IMR-90 (cell line): Measurements from ENCODE around the gene STARD10. TPM values are rescaled to one million over a fixed set of nuclear protein-coding genes. Genes with fewer than 3 reads are reported as not detected.

Source experiments
- ATAC-seq: fragments of 200-7000 bp; cut with Tn5 transposase; 2 replicates; pipeline ENCODE4 v1.9.1; 2020; ENCODE audit warnings: low read depth, mild to moderate bottlenecking, moderate library complexity
- Bru-seq: library from RNA; stranded (reverse); fragments of 400-500 nt; gene quantifications from one replicate; lab custom pipeline; 2021; lab: Mats Ljungman, UMichigan
- BruChase-seq, 2 experiments: library from RNA; stranded (reverse); fragments of 400-500 nt; gene quantifications; one replicate each; lab custom pipeline; 2021; lab: Mats Ljungman, UMichigan
- BruUV-seq: library from RNA; stranded (reverse); fragments of 400-500 nt; replicated peaks from 2 replicates; lab custom pipeline; 2021; lab: Mats Ljungman, UMichigan
- CTCF ChIA-PET: fragments of 300-600 bp; formaldehyde crosslinking; extraction: SDS; loops from one replicate; lab custom pipeline; 2021; ENCODE audit warnings: antibody characterized with exemption; lab: Yijun Ruan, JAX
- POLR2A ChIA-PET: fragments of 300-600 bp; sonication (Branson Sonifier 250); formaldehyde crosslinking; loops from one replicate; lab custom pipeline; 2022; ENCODE audit warnings: antibody characterized with exemption; ENCODE audit not compliant: unreplicated experiment; lab: Charles Lee
- DNase-seq: peaks from one replicate; pipeline ENCODE4 v3.0.0; 2013
- H2AFZ ChIP-seq: replicated peaks from 2 replicates; pipeline ENCODE3; 2013; ENCODE audit warnings: low read length, mild to moderate bottlenecking; ENCODE audit not compliant: poor library complexity
- H2AK5ac ChIP-seq: 2 replicates; pipeline ENCODE4 v1.6.1; 2013; ENCODE audit warnings: low read depth, low read length, inconsistent platforms
- H2AK9ac ChIP-seq: replicated peaks from 2 replicates; pipeline ENCODE3; 2013; ENCODE audit warnings: mild to moderate bottlenecking, low read depth, low read length, moderate library complexity; ENCODE audit not compliant: poor library complexity
- H2BK120ac ChIP-seq: 2 replicates; pipeline ENCODE4 v1.6.1; 2013; ENCODE audit warnings: low read depth, low read length, inconsistent platforms
- H2BK15ac ChIP-seq: 3 replicates; pipeline ENCODE4 v1.6.1; 2013; ENCODE audit warnings: low read depth, low read length, inconsistent platforms
- H2BK20ac ChIP-seq: 2 replicates; pipeline ENCODE4 v1.6.1; 2013; ENCODE audit warnings: low read depth, mild to moderate bottlenecking, inconsistent platforms, low read length, moderate library complexity
- H2BK5ac ChIP-seq: 2 replicates; pipeline ENCODE4 v1.6.1; 2013; ENCODE audit warnings: mild to moderate bottlenecking, low read depth, low read length, inconsistent platforms; ENCODE audit not compliant: poor library complexity, severe bottlenecking
- H3K14ac ChIP-seq: replicated peaks from 2 replicates; pipeline ENCODE4 v1.6.1; 2013; ENCODE audit warnings: low read depth, low read length, inconsistent platforms
- H3K18ac ChIP-seq: 2 replicates; pipeline ENCODE4 v1.6.1; 2013; ENCODE audit warnings: low read depth, low read length, control low read depth
- H3K23ac ChIP-seq: 2 replicates; pipeline ENCODE4 v1.6.1; 2013; ENCODE audit warnings: low read depth, low read length, inconsistent platforms
- H3K27ac ChIP-seq: 2 replicates; pipeline ENCODE4 v1.5.1; 2013; ENCODE audit warnings: mild to moderate bottlenecking, control low read depth, low read length; ENCODE audit not compliant: insufficient read depth
- H3K27me3 ChIP-seq: 2 replicates; pipeline ENCODE4 v1.6.1; 2013; ENCODE audit warnings: low read length; ENCODE audit not compliant: control insufficient read depth, insufficient read depth
- H3K36me3 ChIP-seq: 2 replicates; pipeline ENCODE4 v1.6.1; 2013; ENCODE audit warnings: low read length, mixed read lengths; ENCODE audit not compliant: control insufficient read depth, insufficient read depth
- H3K4ac ChIP-seq: 2 replicates; pipeline ENCODE4 v1.6.1; 2013; ENCODE audit warnings: low read depth, low read length, inconsistent platforms
- H3K4me1 ChIP-seq: 2 replicates; pipeline ENCODE4 v1.6.1; 2013; ENCODE audit warnings: low read length, mixed read lengths; ENCODE audit not compliant: control insufficient read depth, insufficient read depth
- H3K4me2 ChIP-seq: 2 replicates; pipeline ENCODE4 v1.6.1; 2013; ENCODE audit warnings: low read depth, mild to moderate bottlenecking, control low read depth, low read length, moderate library complexity
- H3K4me3 ChIP-seq: 2 replicates; pipeline ENCODE4 v1.5.1; 2013; ENCODE audit warnings: low read depth, mild to moderate bottlenecking, control low read depth, low read length, moderate library complexity; ENCODE audit not compliant: insufficient read depth
- H3K56ac ChIP-seq: 2 replicates; pipeline ENCODE4 v1.6.1; 2013; ENCODE audit warnings: low read length, inconsistent platforms; ENCODE audit not compliant: insufficient read depth; ENCODE audit errors: extremely low read depth
- H3K79me1 ChIP-seq, 2 experiments: 2 replicates each; pipeline ENCODE4 v1.6.1; 2013; ENCODE audit warnings: low read length in 2 of 2, inconsistent platforms in 1 of 2, low read depth in 1 of 2
- H3K9ac ChIP-seq: 2 replicates; pipeline ENCODE4 v1.6.1; 2013; ENCODE audit warnings: low read depth, low read length, control low read depth
- H3K9me1 ChIP-seq: 2 replicates; pipeline ENCODE4 v1.6.1; 2013; ENCODE audit warnings: low read length, inconsistent platforms; ENCODE audit not compliant: insufficient read depth
- H3K9me3 ChIP-seq: 2 replicates; pipeline ENCODE4 v1.6.1; 2013; ENCODE audit warnings: low read length; ENCODE audit not compliant: control insufficient read depth, insufficient read depth
- H4K20me1 ChIP-seq: 2 replicates; pipeline ENCODE4 v1.6.1; 2013; ENCODE audit warnings: low read length, inconsistent platforms; ENCODE audit not compliant: insufficient read depth
- H4K5ac ChIP-seq: 2 replicates; pipeline ENCODE4 v1.6.1; 2013; ENCODE audit warnings: mild to moderate bottlenecking, low read depth, low read length, control low read depth
- H4K8ac ChIP-seq, 2 experiments: 2 replicates each; pipeline ENCODE4 v1.6.1; 2013; ENCODE audit warnings: low read depth in 2 of 2, low read length in 2 of 2, control low read depth in 1 of 2, inconsistent platforms in 1 of 2
- H4K91ac ChIP-seq: 2 replicates; pipeline ENCODE4 v1.6.1; 2013; ENCODE audit warnings: low read depth, low read length, inconsistent platforms; ENCODE audit not compliant: insufficient read depth
- BHLHE40 ChIP-seq: fragments of 150-350 bp; IDR thresholded peaks from 2 replicates; pipeline ENCODE4 v1.6.1; 2016; ENCODE audit warnings: mild to moderate bottlenecking, low read depth, low read length
- CTCF ChIP-seq: conservative IDR thresholded peaks from 2 replicates; pipeline ENCODE4 v1.5.1; 2012; ENCODE audit warnings: mild to moderate bottlenecking, low read depth, low read length, improper control_type of control experiment
- FOS ChIP-seq: fragments of 150-350 bp; IDR thresholded peaks from 2 replicates; pipeline ENCODE4 v1.6.1; 2016; ENCODE audit warnings: low read depth, low read length
- NFE2L2 ChIP-seq: fragments of 150-350 bp; IDR thresholded peaks from 2 replicates; pipeline ENCODE4 v1.6.1; 2016; ENCODE audit warnings: low read depth, mild to moderate bottlenecking, low read length
- RAD21 ChIP-seq: IDR thresholded peaks from 2 replicates; pipeline ENCODE4 v1.6.1; 2012; ENCODE audit warnings: low read length, improper control_type of control experiment
- USF2 ChIP-seq: fragments of 150-350 bp; IDR thresholded peaks from 2 replicates; pipeline ENCODE4 v1.6.1; 2017; ENCODE audit warnings: mild to moderate bottlenecking, antibody characterized with exemption, low read length, low read depth
- WGBS, 2 experiments: methylation state at CpG; one replicate each; pipeline versions ENCODE4 v1.1.5 to v1.1.7; 2013; ENCODE audit warnings: missing lambda C conversion rate in 2 of 2; ENCODE audit not compliant: insufficient read length in 1 of 2; ENCODE audit errors: extremely low coverage in 2 of 2; 5-methylcytosine and 5-hydroxymethylcytosine counted together
- dilution Hi-C: fragments of 300-500 bp; cut with HindIII; formaldehyde crosslinking; loops from one replicate; pipeline ENCODE4 v1.14.3; 2018; ENCODE audit warnings: low sequenced_read_pairs; ENCODE audit not compliant: unreplicated experiment
- in situ Hi-C: fragments of 300-500 bp; cut with MboI; formaldehyde crosslinking; loops from 3 replicates; pipeline ENCODE4 v1.14.3; 2019; ENCODE audit warnings: low sequenced_read_pairs, inconsistent platforms, mixed read lengths
- intact Hi-C: fragments of 100-400 bp; cut with micrococcal nuclease; formaldehyde crosslinking; loops from 2 replicates; pipeline ENCODE4 v1.10.0; 2022
- long read RNA-seq: library from polyadenylated mRNA; unstranded; transcript quantifications from one replicate; pipeline ENCODE4 v2.0.0, GENCODE V29; 2021; ENCODE audit not compliant: unreplicated experiment
- polyA plus RNA-seq, 3 experiments: library from polyadenylated mRNA; depleted of rRNA; stranded (reverse); fragments of >200 nt; gene quantifications; 2 replicates each; pipeline ENCODE4 v1.2.3, GENCODE V29; 2012; ENCODE audit warnings: low replicate concordance in 1 of 3
- total RNA-seq: library from RNA; depleted of rRNA; stranded (reverse); fragments of >200 nt; gene quantifications from 2 replicates; pipeline ENCODE4 v1.2.3, GENCODE V29; 2012; rRNA removed
- TF ChIP-seq, protein P1 (sequence below): fragments of 150-350 bp; IDR thresholded peaks from 2 replicates; pipeline ENCODE4 v1.6.1; 2016; ENCODE audit warnings: low read depth, mild to moderate bottlenecking, low read length, moderate library complexity, borderline replicate concordance

STARD10 gene, protein sequence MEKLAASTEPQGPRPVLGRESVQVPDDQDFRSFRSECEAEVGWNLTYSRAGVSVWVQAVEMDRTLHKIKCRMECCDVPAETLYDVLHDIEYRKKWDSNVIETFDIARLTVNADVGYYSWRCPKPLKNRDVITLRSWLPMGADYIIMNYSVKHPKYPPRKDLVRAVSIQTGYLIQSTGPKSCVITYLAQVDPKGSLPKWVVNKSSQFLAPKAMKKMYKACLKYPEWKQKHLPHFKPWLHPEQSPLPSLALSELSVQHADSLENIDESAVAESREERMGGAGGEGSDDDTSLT
- total RNA-seq: 22.2 and 23.8 TPM in 2 replicates
- 32.9 and 37.4 TPM in 2 replicates for polyA plus RNA-seq (2012; rRNA removed)
- polyA plus RNA-seq (2012; cell fraction: cytosol; rRNA removed): 51.8 and 54.8 TPM in 2 replicates
- polyA plus RNA-seq (2012; cell fraction: nucleus; rRNA removed; ENCODE audit: low replicate concordance): 18.7 and 29.9 TPM in 2 replicates
- Bru-seq, nascent RNA: percentile 46 among the genes with signal in this experiment
- percentile 56 among the genes with signal in this experiment for BruChase-seq, experiment 1, labeled RNA remaining after a 6-hour chase
- BruChase-seq, experiment 2, labeled RNA remaining after a 2-hour chase: percentile 58 among the genes with signal in this experiment
- long read RNA-seq, transcript STARD10-210 (7 exons, 1,100 nt): major isoform, 8 of 17 reads
- long read RNA-seq, partial matches to known transcripts: 0 of 17 reads
- long read RNA-seq, other reads (novel, unspliced or antisense): 2 of 17 reads

DNA sequence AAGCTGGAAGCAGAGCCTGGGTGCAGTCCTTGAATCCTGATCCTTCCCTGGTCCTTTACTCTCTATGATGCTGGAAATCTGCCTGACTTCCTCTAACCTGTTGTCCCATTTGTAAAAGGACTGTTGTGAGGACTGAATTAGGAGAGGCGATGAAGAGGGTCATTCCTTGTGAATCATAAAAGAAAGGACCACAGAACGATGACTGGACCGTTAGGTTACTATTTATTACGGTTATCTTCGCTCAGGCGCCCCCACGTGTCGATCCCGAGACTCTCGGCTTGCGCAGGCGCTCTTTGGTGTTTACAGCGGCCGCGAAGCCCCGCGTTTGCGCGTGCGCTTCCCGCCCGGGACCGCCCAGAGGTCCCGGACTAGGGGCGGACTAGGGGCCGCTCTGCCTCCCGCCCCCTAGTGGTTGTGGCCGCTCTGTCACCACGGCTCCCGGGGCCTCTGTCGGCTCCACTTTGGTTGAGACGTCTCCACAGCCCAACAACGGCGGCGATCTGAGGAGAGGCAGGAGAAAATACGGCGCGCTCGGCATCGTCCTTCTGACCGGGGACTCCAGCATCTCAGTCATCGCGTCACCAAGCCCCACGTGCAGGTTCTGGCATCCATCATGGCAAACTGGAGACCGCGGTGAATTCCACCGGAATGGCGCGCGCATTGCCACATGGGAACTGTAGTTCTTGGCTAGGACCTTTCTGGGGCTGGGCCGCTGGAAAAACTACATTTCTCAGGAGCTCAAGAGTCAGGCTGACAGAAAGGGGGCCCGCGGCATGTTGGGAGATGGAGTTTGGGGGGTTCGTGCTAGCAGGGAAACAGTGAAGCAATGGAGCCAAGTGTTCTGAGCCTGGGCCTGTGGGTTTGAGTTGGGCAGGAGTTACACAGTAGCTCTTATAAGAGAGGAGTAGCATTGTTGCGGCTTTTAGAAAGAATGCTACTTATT lies at the start of gene STARD10:
Gene STARD10 (minus strand): TSS at position 623 of the 943 bp plus-strand sequence. CDS start 12,866 bp downstream, outside the sequence.
- peak within 1 kb of the TSS; percentile 97 for H4K91ac ChIP-seq
- H3K9ac ChIP-seq: peak within 1 kb of the TSS; percentile 63
- peaks cover 6% of the 10 kb centered on the region; the same call in 1 of the 2 replicates for H4K20me1 ChIP-seq
- H2BK20ac ChIP-seq: peak within 1 kb of the TSS; percentile 88
- H3K4me2 ChIP-seq: peak within 1 kb of the TSS; percentile 84
- H3K4me3 ChIP-seq: peak within 1 kb of the TSS; percentile 68
- POLR2A ChIA-PET: interaction anchor here (0.6 to 0.7 kb wide), 4 partner anchors 18 to 334 kb away, joined by 3 to 14 read pairs (median 4); no protein-coding TSS in a partner anchor
- peak within 1 kb of the TSS; percentile 72 for H3K18ac ChIP-seq
- peak within 1 kb of the TSS; percentile 86 for H2BK5ac ChIP-seq
- peak within 1 kb of the TSS; percentile 20 to 97 for H4K8ac ChIP-seq
- peak within 1 kb of the TSS; percentile 96 for H3K14ac ChIP-seq
- peak; percentile 97 for ATAC-seq
- H2AFZ ChIP-seq: peak within 1 kb of the TSS; percentile 99
- H3K4ac ChIP-seq: peak within 1 kb of the TSS; percentile 96
- peak within 1 kb of the TSS; percentile 92 for H3K23ac ChIP-seq
- peaks cover 17% of the 10 kb centered on the region for H3K9me1 ChIP-seq
- H3K27me3 ChIP-seq: no peaks in the 10 kb centered on the region
- intact Hi-C loops: loop anchor here (1.0 kb wide), 1 partner anchor 68 kb away; no protein-coding TSS in a partner anchor
- in situ Hi-C loops: loop anchor here (5.0 kb wide), 1 partner anchor 71 kb away; no protein-coding TSS in a partner anchor
- peak; percentile 94 for DNase-seq
- 0% methylated on average over 15 of the region's 55 CpGs; no CpG with 5 or more reads in 1 of the 2 experiments for WGBS, 2 experiments
- peak within 1 kb of the TSS; percentile 61; the same call in 1 of the 2 replicates for H2AK5ac ChIP-seq
- H2BK15ac ChIP-seq: peak within 1 kb of the TSS; percentile 86; the same call in 2 of the 3 replicates
- no TSS peak for BruUV-seq
- dilution Hi-C loops: no loop called here
- no peaks in the 10 kb centered on the region for H3K36me3 ChIP-seq
- peak within 1 kb of the TSS; percentile 82 for H3K27ac ChIP-seq
- peak within 1 kb of the TSS; percentile 84 for H4K5ac ChIP-seq
- peaks cover 15% of the 10 kb centered on the region for H3K4me1 ChIP-seq
- CTCF ChIA-PET: interaction anchor here (0.6 to 2.3 kb wide), 13 partner anchors 18 to 384 kb away, joined by 3 to 15 read pairs (median 3); no protein-coding TSS in a partner anchor
- H2BK120ac ChIP-seq: peak within 1 kb of the TSS; percentile 96
- H3K9me3 ChIP-seq: no peaks in the 10 kb centered on the region
- H3K79me1 ChIP-seq: peaks cover 0 to 12% of the 10 kb centered on the region in 2 experiments; a peak in 1 of 4 replicates
- H2AK9ac ChIP-seq: peak within 1 kb of the TSS; percentile 97
- peak within 1 kb of the TSS; percentile 71 for H3K56ac ChIP-seq
- TF ChIP-seq BHLHE40 (peak; percentile 91), NFE2L2 (0 out of 2 replicates have a peak, but pooled peaks have one; percentile 22), FOS (peak; percentile 60; the same call in 1 of the 2 replicates), RAD21 (peak; percentile 61; the same call in 1 of the 2 replicates), USF2 (peak; percentile 90), CTCF (peak; percentile 88)
- TF ChIP-seq, protein P1, sequence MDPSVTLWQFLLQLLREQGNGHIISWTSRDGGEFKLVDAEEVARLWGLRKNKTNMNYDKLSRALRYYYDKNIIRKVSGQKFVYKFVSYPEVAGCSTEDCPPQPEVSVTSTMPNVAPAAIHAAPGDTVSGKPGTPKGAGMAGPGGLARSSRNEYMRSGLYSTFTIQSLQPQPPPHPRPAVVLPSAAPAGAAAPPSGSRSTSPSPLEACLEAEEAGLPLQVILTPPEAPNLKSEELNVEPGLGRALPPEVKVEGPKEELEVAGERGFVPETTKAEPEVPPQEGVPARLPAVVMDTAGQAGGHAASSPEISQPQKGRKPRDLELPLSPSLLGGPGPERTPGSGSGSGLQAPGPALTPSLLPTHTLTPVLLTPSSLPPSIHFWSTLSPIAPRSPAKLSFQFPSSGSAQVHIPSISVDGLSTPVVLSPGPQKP: no peak
